Caco-2 (cell line): Measurements from ENCODE around the gene CLCC1. TPM values are rescaled to one million over a fixed set of nuclear protein-coding genes. Genes with fewer than 3 reads are reported as not detected.

Source experiments
- BruUV-seq: library from RNA; stranded (reverse); fragments of 400-500 nt; replicated peaks from 2 replicates; lab custom pipeline; 2021; lab: Mats Ljungman, UMichigan
- CTCF ChIA-PET: fragments of 300-600 bp; sonication (Branson Sonifier 250); formaldehyde crosslinking; loops from one replicate; lab custom pipeline; 2022; ENCODE audit warnings: antibody characterized with exemption; lab: Charles Lee
- POLR2A ChIA-PET: fragments of 300-600 bp; sonication (Branson Sonifier 250); formaldehyde crosslinking; loops from one replicate; lab custom pipeline; 2022; ENCODE audit warnings: antibody characterized with exemption; lab: Charles Lee
- DNase-seq, 2 experiments: peaks; one replicate each; pipeline versions ENCODE4 v3.0.0 to v3.0.0-alpha.2; 2020 to 2022
- H3K27me3 ChIP-seq: replicated peaks from 2 replicates; pipeline ENCODE4 v1.6.0; 2011; ENCODE audit warnings: low read length; ENCODE audit not compliant: control insufficient read depth, insufficient read depth
- H3K36me3 ChIP-seq: 2 replicates; pipeline ENCODE4 v1.5.1; 2011; ENCODE audit warnings: low read length; ENCODE audit not compliant: control insufficient read depth, insufficient read depth
- H3K4me1 ChIP-seq: fragments of 250-450 bp; sonication (Bioruptor Pico); 2 replicates; pipeline ENCODE4 v1.5.1; 2020; ENCODE audit warnings: mild to moderate bottlenecking
- H3K4me3 ChIP-seq: 2 replicates; pipeline ENCODE4 v1.5.1; 2011; ENCODE audit warnings: low read depth, mild to moderate bottlenecking, control low read depth, low read length
- H3K9me3 ChIP-seq: fragments of 250-450 bp; sonication (Bioruptor Pico); 2 replicates; pipeline ENCODE4 v1.5.1; 2020; ENCODE audit warnings: mild to moderate bottlenecking, moderate library complexity
- H3K27ac Mint-ChIP-seq: one replicate; pipeline ENCODE4 v1.8.0; 2022; ENCODE audit warnings: mixed read lengths; ENCODE audit not compliant: unreplicated experiment
- H3K27me3 Mint-ChIP-seq: one replicate; pipeline ENCODE4 v1.8.0; 2022; ENCODE audit warnings: mixed read lengths; ENCODE audit not compliant: insufficient read depth, unreplicated experiment
- H3K36me3 Mint-ChIP-seq: one replicate; pipeline ENCODE4 v1.8.0; 2022; ENCODE audit warnings: mild to moderate bottlenecking, mixed read lengths; ENCODE audit not compliant: insufficient read depth, unreplicated experiment
- H3K4me1 Mint-ChIP-seq: one replicate; pipeline ENCODE4 v1.8.0; 2022; ENCODE audit warnings: low read depth, mixed read lengths; ENCODE audit not compliant: unreplicated experiment
- H3K4me3 Mint-ChIP-seq: one replicate; pipeline ENCODE4 v1.8.0; 2022; ENCODE audit warnings: mild to moderate bottlenecking, moderate library complexity, mixed read lengths; ENCODE audit not compliant: unreplicated experiment
- H3K9me3 Mint-ChIP-seq: one replicate; pipeline ENCODE4 v1.8.0; 2022; ENCODE audit warnings: mixed read lengths; ENCODE audit not compliant: unreplicated experiment
- CTCF ChIP-seq, 2 experiments: fragments of 200-600 bp in 1 of 2; IDR thresholded peaks; 1 replicate in 1 of 2; 2 replicates in 1 of 2; pipeline versions ENCODE4 v1.5.1 to v1.8.0; 2011 to 2022; ENCODE audit warnings: antibody characterized with exemption in 1 of 2, control low read depth in 1 of 2, inconsistent platforms in 1 of 2, low read depth in 1 of 2, low read length in 1 of 2, mild to moderate bottlenecking in 1 of 2, moderate library complexity in 1 of 2; ENCODE audit not compliant: insufficient read depth in 1 of 2, severe bottlenecking in 1 of 2, unreplicated experiment in 1 of 2
- intact Hi-C: fragments of 100-400 bp; cut with micrococcal nuclease; formaldehyde crosslinking; loops from one replicate; pipeline ENCODE4 v1.10.0; 2022; ENCODE audit not compliant: unreplicated experiment
- total RNA-seq: library from RNA; stranded (reverse); gene quantifications from 2 replicates; pipeline ENCODE4 v1.2.3, GENCODE V29; 2022

Gene CLCC1
- total RNA-seq, 1 experiment from 2014 or later = 20.1 TPM

GRCh38 chr1:108961198-108961597, 2.1 kb downstream of the CLCC1 start:
- Mint-ChIP-seq H3K4me1 (peaks cover 10% of the 10 kb centered on the region), H3K27ac (no peak overlapping the region), H3K9me3 (no peaks in the 10 kb centered on the region), H3K27me3 (no peaks in the 10 kb centered on the region), H3K4me3 (no peak overlapping the region), H3K36me3 (peaks cover 7% of the 10 kb centered on the region)
- ChIA-PET CTCF (no interaction called here), POLR2A (interaction anchor here (0.6 kb wide), 1 partner anchor 83 kb away, joined by 3 read pairs; no protein-coding TSS in a partner anchor)
- Histone ChIP-seq H3K4me3 (no peak overlapping the region), H3K27me3 (no peaks in the 10 kb centered on the region), H3K36me3 (no peaks in the 10 kb centered on the region), H3K9me3 (no peaks in the 10 kb centered on the region), H3K4me1 (no peaks in the 10 kb centered on the region)
- no peak for TF ChIP-seq CTCF (IDR thresholded peaks at IDR 0.05; ENCODE audit: insufficient read depth in 1 of 2, low read depth in 1 of 2, low read length in 1 of 2, severe bottlenecking in 1 of 2, unreplicated experiment in 1 of 2)
- DNase-seq = no peak
- intact Hi-C loops = no loop called here
- no TSS peak for BruUV-seq

- no peak overlapping the region for H3K4me3 ChIP-seq
- ChIA-PET CTCF (no interaction called here), POLR2A (interaction anchor here (0.6 kb wide), 1 partner anchor 82 kb away, joined by 3 read pairs; no protein-coding TSS in a partner anchor)
- Mint-ChIP-seq H3K27me3 (no peaks in the 10 kb centered on the region), H3K36me3 (peaks cover 7% of the 10 kb centered on the region), H3K27ac (no peak overlapping the region), H3K4me3 (no peak overlapping the region), H3K4me1 (peaks cover 10% of the 10 kb centered on the region), H3K9me3 (no peaks in the 10 kb centered on the region)
- H3K9me3 ChIP-seq = no peaks in the 10 kb centered on the region
- no peaks in the 10 kb centered on the region for H3K27me3 ChIP-seq
- H3K36me3 ChIP-seq = no peaks in the 10 kb centered on the region
- BruUV-seq = no TSS peak
- H3K4me1 ChIP-seq = no peaks in the 10 kb centered on the region
- DNase-seq = no peak
- intact Hi-C loops = no loop called here
- no peak for TF ChIP-seq CTCF (IDR thresholded peaks at IDR 0.05; ENCODE audit: insufficient read depth in 1 of 2, low read depth in 1 of 2, low read length in 1 of 2, severe bottlenecking in 1 of 2, unreplicated experiment in 1 of 2)
These were observed 2.6 kb downstream of the CLCC1 start for GRCh38 chr1:108960719-108961118.

- POLR2A ChIA-PET = no interaction called here
- Histone ChIP-seq H3K36me3 (no peaks in the 10 kb centered on the region), H3K4me3 (no peak overlapping the region), H3K9me3 (no peaks in the 10 kb centered on the region), H3K4me1 (no peaks in the 10 kb centered on the region), H3K27me3 (no peaks in the 10 kb centered on the region)
- CTCF ChIA-PET = no interaction called here
- BruUV-seq = no TSS peak
- peaks cover 13% of the 10 kb centered on the region for H3K36me3 Mint-ChIP-seq
- DNase-seq = no peak
- TF ChIP-seq CTCF (IDR thresholded peaks at IDR 0.05; ENCODE audit: insufficient read depth in 1 of 2, low read depth in 1 of 2, low read length in 1 of 2, severe bottlenecking in 1 of 2, unreplicated experiment in 1 of 2) = no peak
- H3K4me3 Mint-ChIP-seq = no peak overlapping the region
- H3K9me3 Mint-ChIP-seq = no peaks in the 10 kb centered on the region
- no peak overlapping the region for H3K27ac Mint-ChIP-seq
- H3K27me3 Mint-ChIP-seq = no peaks in the 10 kb centered on the region
- intact Hi-C loops = no loop called here
- H3K4me1 Mint-ChIP-seq = peaks cover 17% of the 10 kb centered on the region
These were observed 5.4 kb downstream of the CLCC1 start for GRCh38 chr1:108957888-108958287.
